ENCODE results near the gene AK9.
A peak's percentile ranks its signal among the peaks of the same experiment; 100 is the strongest.
"Not testable (repeated sequence)": the region's sequence is repeated elsewhere in the genome, so short reads cannot be mapped to it uniquely, and the experiment has no call there.

The AK9 gene

DNA sequence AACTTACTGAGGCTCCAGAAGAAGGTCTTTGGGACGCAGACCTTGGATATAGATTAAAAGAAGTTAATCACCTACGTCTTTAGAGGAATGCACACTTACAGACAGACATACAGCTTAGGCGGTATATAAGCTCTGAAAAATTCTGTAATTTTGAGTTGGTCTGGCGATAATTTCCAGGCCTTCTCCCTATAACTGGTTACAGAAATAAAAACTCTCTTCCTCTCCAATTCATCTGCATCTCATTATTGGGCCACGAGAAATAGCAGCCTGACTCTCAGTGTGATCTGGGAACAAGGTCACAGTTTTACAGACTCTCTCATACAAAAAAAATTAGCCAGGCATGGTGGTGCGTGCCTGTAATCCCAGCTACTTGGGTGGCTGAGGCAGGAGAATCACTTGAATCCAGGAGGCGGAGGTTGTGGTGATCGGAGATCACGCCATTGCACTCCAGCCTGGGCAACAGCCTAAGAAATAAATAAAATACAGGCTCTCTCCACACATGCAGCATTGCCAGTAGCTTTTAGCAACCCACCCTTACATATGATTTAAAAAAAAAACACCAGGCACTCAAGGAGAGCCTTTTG lies 212.7 kb downstream of the AK9 start:
- peak; percentile 70 for DNase-seq

GRCh38 chr6:109477725-109478124 lies 213.3 kb downstream of the AK9 start:
- DNase-seq = no peak

DNA sequence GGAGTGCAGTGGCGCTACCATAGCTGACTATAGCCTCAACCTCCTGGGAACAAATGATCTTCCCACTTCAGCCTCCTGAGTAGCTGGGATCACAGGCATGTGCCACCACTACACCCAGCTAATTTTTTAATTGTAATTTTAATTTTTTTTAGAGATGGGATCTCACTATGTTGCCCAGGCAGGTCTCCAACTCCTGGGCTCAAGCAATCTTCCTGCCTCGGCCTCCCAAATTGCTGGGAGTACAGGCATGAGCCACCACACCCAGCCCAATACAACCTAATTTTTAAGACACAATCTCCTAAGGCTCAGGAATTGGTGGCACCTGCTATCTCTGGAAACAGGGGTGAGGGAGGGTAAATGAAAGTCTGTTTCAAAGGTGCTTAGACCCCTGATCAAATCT lies 213.8 kb downstream of the AK9 start:
- DNase-seq = no peak

DNA sequence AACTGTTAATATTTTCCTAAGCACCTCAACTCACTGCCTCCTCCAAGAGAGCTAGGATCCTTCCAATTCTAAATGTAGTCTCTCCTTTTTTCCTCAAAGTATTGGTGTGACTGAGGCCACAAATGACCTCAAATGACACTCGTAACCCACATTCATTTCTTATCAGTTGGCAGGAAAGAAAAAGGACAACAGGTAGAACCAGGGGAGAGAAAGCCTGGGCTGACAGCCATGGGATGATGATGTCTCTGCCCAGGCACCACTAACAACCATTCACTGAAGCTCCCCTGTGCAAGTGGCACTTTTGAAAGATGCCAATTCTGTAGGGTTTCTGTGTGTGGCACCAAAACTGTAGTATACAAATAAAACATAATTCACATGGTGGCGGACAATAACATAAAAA lies 215.4 kb downstream of the AK9 start:
- DNase-seq = no peak

- no peak for DNase-seq
Measured at GRCh38 chr6:109474995-109475394, 216.0 kb downstream of the AK9 start.

- no peak for DNase-seq
Measured at GRCh38 chr6:109473120-109473519, 217.9 kb downstream of the AK9 start.

- DNase-seq = no peak
Measured at GRCh38 chr6:109472132-109472995, 218.6 kb downstream of the AK9 start.

- no peak for DNase-seq
Measured at GRCh38 chr6:109471105-109471810, 219.7 kb downstream of the AK9 start.

DNA sequence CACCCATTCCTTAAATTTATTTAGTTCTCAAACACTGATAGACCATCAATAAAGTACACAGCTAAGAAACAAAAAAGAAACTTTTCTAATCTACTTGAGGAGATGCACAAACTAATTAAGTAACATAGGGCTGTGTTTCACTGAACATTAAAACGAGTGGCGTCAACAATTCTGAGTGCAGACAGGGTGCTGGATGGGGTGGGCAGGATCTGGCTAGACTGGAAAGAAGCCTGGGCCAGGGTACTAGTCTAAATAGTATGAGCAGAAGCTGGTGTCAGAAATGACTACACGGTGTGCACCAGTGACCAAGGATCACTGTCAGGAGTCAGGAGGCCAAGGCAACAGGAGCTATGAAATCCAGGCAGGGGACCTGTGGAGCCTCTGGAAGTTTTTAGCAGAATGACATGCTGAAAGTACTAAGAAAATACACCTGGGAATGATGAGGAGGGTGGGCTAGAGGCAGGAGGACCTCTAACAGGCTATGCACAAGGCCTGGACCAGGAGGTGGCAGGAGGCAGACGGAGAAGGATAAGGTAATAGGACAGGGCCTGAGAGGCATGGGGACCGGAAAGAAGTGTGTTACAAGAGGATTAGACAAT lies 221.3 kb downstream of the AK9 start:
- DNase-seq = no peak

DNA sequence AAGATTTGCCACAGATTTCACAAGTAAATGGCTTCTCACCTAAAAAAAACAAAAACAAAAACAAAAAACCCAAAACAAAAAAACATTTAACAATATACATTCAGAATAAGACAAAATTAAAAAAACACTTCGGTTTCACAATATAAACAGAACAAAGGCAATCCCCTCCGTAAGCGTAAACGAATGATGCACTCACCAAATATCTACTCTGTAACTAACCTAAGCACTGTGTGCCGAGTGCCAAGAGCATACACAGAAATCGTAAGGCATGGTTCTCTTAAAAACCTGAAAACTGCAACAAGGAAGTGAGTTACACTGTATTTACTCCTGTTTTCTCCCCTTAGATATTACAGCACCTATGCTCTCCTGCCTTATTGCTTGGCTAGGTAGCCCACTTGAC lies 223.3 kb downstream of the AK9 start:
- no peak for DNase-seq

DNA sequence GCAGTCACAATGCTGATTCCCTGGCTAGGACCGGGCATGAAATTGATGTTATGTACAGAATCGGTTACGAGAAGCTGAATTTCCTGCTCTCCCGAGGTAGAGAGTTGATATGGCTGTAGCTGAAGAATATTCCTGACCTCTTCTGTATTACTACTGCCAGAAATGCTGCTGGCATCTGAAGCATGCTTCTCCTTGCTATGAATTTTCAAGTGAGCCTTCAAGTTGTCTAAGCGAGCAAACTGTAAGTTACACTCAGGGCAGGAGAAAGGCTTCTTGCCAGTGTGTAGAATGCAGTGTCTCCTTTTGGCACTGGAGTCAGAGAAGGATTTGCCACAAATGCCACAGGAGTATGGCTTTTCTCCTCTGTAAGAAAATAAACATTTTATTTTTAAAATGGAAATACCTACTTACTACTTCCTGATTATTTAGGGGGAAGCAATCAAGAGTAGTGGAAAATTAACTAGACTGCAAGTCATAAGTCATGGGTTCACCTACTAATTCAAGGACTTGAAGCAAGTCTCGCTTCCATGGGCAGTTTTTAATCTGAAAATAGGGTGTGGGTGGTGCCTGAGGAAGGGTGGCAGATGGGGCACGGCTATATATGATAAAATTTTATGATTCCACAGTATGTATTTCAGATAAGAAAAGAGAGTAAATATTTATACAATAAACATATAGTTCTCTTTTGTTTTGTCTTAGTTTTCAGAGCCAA lies 224.6 kb downstream of the AK9 start:
- no peak for DNase-seq

- DNase-seq = no peak
Measured at GRCh38 chr6:109465772-109466171, 225.2 kb downstream of the AK9 start.

- no peak for DNase-seq
Measured at GRCh38 chr6:109461733-109462526, 229.1 kb downstream of the AK9 start.

DNA sequence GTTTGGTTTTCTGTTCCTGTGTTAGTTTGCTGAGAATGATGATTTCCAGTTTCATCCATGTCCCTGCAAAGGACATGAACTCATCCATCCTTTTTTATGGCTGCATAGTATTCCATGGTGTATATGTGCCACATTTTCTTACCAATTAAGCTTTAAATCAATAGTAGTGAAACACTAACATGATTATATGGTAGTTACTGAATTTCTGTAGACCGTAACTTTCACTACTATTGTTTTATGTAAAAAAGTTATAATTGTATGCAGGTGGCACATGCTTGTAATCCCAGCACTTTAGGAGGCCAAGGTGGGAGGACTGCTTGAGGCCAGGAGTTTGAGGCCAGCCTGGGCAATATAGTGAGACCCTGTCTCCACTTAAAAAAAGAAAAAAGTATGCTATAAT lies 229.8 kb downstream of the AK9 start:
- DNase-seq = not testable (repeated sequence)

GRCh38 chr6:109460161-109460829 lies 230.7 kb downstream of the AK9 start:
- no peak for DNase-seq

DNA sequence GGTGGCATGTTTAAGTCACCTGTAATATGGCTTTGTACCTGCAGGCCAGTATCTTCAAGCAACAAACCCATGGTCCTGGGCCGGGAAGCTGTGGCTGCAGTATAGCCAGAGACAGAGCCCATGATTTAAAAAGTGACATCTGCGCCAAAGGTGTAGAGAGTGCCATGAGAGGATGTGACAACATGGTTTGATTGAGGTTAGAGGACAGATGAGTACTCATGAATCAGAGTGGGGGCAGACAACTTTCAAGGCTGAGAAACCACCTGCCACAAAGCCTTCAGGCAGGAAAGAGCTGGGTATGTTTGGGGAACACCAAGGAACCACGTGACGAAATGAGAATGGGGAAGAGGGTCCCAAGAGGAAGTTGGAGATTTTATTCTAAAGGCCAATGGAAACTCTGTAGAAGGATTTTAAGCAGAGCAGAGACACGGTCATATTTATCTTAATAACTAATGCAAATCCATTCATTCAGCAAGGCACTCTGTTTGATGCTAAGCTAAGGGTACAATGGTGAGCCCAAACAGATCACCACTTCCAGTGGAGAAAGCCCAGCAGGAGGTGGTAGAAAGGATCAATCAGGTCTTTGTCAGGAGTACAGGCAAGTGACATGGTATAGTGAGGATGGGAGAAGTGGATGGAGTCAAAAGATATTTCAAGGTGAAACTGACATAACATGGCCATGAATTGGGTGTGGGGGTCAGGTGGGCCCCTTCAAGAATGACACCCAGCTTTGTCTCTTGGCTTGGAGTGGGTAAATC lies 232.0 kb downstream of the AK9 start:
- no peak for DNase-seq

DNA sequence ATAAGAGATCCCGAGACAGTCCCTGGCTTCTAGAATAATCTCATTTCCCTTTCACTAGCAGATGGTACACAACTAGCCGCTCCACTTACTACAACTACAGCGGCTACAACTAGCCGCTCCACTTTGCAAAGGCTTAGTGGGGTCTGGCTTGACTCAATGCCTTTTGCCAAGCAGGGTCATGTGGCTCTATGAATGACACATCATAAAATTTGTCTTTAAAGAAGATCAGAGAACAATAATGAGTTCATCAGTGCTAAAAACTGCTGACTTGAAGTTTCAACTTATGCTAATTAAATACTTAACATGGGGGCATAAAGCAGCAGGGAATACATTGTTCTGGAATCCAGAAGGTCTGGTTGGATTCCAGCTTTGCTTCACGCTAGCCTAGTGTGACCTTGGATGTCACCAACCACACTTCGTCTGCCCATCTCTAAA lies 233.4 kb downstream of the AK9 start:
- no peak for DNase-seq

GRCh38 chr6:109456710-109457561 lies 234.1 kb downstream of the AK9 start:
- peak; percentile 35 for DNase-seq

GRCh38 chr6:109456111-109456583 lies 234.9 kb downstream of the AK9 start:
- no peak for DNase-seq

All from fibroblast of skin of scalp (primary cell).